Islet precursor cell (in vitro differentiated cells): Measurements from ENCODE around the gene ADCY3.

Experiments
- DNase-seq: peaks from one replicate; pipeline ENCODE4 v3.0.0-alpha.2; 2018

Gene ADCY3

DNA sequence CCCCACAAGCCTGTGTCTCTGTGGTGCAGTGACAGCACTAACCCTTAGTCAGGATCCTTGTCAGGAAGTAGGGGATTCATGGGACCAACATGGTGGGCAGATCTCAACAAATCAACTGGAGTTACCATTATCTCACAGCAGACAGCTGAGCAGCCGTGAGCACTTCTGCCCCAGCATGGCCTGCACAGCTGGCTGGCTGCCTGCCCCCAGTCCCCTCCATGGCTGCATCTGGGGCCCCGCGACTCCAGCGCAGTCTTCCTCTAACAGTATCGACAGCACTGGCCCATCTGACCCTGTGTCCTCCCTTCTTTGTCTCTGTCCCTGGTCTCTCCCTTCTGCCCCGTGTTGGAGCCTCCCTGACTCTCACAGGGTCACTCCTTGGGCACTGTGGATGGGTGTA, 4.7 kb upstream of the ADCY3 start:
- DNase-seq, result no peak

DNA sequence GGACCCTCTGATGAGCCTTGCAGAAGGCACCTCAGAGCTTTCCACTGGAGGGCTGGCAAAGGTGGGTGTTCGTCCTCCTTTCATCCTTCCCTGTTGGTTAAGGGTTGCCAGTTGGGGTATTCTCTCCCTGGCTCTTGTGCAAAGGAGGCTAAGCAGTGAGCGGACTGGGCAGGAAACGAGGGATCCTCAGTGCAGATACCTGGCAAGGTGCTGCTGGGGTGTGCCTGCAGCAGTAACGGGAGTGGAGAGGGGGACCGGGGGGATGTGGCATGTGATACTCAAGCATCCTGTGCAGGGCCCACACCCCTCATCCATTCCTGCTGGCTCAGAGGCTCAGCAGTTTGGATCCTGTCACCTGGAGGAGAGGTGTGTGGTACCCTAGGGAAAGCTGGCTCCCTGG, 4.2 kb upstream of the ADCY3 start:
- DNase-seq, result no peak

DNA sequence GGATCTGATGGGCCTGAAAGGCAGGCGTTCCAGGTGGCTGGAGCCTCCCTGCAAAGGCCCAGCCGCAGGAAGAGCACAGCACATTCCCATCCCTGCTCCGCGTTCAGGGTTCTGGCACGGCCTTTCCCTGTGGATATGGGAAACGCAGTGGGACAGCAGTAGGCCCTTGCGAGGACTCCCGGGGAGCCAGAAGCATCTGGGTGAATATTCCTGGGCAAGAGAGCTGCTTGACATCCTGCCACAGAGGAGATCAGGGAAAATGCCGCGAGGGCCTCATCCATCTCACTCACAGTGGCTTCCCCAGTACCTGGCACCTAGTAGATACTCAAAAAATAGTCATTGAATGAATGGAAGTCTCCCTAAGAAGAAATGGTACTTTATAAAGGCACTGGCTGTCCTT, 3.1 kb upstream of the ADCY3 start:
- DNase-seq, result no peak

DNA sequence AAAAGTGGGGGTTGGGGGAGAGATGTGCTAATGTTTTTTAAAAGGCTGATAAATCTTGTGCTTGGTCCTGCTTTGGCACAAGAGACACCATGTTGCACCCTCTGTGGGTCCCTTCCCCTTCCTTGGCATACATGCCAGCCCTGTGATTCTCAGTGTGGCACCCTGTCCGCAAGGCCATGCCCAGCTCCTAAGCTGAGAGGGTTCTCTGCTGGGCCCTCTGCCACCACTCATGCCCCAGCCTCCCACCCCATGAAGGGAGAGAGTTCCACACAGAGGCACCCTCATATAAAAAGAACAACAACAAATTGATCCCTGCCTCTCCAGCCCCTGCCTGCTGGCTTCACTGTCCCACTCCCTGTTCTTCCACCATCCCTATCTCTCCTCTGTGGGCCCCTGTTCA, 2.5 kb upstream of the ADCY3 start:
- no peak for DNase-seq

DNA sequence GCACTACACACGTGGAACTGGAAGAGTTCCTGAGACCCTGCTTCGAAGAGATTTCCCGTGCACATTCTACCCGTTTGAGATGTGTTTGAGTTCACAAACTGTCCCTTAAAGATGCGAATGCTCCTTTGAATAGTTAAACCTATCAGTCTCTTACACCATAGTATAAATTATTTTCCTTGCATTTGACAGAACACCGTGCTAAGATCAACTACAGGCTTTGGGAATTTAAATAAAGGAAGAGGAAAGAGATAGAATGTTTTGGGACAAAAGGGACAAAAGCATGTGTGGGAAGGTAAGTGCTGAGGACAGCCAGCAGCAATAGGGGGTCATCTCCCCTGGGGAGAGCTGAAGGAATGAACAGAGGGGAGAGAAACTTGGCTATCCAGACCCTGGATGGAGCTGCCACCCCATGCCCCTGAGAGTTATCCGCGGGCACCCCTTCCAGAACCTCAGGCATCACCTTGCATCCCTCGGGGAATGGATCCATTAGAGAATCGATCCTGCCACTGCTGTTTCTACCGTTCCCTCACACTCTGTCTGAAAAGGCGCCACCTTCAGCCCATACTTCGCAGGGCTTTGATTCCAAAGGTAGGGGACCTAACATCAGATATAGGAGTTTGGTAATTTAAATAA, 888 bp upstream of the ADCY3 start:
- DNase-seq, result no peak

DNA sequence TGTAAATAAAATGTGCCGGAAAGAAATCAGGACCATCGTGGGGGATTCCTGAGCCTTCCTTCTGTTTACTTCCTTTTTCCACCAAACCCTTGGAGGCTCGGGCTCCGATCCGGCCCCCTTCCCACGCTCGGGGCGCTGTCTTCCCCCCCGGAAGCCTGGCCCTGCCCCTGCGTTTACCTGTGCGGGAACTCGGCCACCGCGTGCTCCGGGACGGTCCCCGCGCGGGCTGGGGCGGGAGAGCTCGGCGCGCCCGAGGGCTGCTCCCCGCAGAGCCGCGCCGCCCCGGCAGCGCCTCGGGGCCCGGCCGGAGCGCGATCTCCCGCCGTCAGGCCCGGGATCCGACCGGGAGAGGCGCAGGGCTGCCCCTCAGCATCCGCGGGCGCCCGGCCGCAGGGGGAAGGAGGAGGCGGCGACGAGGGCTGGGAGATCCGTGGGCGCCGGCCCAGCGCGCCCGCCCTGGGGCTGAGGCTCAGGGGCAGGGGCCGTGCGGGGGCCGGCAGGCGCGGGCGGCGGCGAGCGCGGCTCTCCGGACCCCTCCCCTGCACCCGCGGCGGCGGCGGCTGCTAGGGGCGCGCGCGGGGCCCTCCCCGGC, 435 bp downstream of the ADCY3 start:
- DNase-seq, result no peak

DNA sequence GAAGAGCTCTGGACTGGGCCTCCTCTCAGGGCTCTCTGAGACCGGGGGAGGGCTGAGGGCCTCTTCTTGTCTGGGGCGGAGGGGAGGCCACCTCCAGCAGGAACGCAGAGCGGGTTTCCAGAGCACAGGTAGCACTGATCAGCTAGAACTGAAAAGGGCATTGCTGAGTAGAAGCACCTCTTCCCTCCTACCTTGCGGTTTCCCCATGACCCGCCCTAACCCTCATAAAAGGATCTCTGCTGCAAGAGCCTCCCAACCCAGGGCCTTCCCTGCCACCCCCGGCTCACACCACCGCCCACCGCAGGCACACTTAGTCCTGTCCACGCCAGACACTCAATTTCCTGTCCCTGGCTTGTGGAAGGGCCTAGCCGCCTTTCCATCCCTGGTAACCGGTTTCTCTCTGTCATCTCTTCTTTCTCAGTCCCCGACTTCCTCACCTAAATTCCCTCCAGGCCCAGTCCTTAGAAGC, 966 bp downstream of the ADCY3 start:
- peak; percentile 84 for DNase-seq

DNA sequence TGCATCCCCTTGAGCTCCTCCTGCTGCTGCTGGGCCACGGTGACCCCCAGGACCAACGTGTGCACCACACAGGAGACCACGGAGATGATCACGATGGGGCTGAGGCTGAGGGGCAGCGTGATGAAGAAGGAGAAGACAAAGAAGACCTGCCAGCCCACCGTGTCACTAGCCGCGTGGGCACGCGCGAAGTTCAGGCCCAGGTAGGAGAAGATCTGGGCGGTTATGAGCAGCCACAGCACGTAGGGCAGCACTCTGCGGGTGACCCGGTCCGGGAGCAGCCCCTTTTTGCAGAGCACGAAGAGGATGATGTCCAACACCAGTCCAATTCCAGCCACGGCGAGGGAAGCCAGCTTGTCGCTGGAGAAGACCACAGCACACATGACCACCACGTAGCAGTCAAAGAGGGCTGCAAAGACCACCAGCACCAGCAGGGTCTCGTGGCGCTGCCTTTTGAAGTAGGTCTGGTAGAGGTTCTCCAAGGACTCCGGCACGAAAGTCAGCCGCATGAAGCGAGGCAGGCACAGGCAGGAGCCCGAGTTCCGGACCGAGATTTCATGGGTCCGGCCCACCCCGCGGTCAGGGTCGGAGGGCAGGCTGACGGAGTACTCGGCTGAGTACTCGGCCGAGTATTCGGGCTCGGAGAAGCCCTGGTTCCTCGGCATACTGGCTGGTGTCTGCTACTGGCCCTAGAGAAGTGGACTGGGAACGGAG, 1.6 kb downstream of the ADCY3 start:
- DNase-seq, result no peak

DNA sequence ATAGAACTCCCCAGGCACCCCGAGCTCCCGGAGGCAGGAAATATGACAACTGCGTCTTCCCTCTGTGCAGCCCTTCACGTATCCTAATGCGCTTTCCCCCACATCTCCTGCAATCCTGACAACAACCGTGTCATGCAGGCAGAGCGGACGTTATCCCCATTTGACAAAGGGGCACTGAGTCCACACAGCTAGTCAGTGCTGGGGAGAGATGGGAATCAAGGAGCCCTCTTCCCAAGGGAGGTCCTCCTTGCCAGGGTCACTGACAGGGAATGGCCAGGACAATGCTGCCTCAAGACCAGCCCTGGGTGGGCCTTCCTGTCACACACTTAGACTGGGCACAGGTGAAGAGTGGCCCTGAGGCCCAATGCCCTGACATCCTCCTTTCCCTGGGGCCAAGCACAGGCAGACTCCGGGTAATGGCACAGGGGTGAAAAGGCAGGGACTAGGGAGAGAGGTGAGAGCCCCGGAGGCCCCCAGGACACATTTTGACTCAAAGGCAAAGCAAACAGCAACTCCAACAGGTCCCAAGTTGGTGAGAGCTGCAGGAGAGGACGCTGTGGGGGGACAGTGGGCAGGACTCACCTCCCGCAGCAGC, 2.2 kb downstream of the ADCY3 start:
- no peak for DNase-seq

DNA sequence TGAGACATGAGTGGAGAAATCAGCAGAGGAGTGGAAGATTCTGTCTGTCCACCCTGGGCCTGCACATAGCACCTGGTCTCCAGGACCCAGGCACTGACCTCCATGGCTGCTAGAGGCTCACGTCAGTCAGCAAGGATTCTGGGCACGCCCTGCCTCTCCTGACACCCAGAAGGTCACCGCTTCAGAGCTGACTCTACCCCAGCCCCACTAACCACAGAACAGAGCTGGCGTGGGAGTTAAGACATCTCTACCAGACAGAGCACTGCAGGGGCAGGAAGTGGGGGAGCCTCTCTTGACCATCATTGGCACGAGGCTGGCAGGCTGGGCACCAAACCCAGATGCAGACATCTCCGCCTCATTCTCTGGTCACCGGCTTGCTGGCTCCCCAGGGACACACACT, 3.0 kb downstream of the ADCY3 start:
- DNase-seq, result no peak

DNA sequence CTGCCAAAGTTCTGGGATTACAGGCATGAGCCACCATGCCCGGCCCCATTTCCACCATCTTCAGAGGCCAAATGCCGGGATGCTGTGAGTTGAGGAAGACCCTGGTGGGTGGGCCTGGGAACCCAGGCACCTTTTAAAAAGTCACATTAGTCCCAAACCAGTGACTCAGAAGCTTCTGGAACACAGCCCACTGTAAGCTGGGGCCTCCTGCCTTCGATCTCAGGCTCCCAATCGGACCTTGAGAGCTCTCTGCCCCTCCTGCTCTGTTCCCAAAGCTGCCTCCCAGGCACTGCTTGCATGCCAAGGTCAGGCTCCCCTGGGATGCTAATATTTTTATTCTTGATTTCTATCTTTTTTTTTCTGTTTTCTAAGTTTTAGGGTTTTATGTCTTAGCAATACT, 4.2 kb downstream of the ADCY3 start:
- no peak for DNase-seq

DNA sequence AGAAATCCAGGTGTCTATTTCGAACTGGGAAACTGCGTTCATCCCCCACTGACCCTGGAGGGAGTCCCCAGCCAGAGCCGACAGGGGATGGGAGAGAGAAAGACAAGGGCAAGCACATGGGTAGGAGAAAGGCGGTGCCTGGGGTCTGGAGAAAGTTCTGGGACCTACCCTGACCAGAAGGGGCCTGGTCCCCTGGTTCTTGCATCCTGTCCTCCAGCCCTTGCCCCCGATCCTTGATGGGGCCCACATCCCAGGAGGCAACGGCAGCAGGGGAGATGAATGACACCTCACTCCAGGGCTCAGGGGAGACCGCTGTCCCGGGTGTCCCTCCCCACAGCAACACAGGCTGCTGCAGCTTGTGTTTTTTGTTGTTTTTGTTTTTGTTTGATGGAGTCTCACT, 4.9 kb downstream of the ADCY3 start:
- DNase-seq, result no peak

DNA sequence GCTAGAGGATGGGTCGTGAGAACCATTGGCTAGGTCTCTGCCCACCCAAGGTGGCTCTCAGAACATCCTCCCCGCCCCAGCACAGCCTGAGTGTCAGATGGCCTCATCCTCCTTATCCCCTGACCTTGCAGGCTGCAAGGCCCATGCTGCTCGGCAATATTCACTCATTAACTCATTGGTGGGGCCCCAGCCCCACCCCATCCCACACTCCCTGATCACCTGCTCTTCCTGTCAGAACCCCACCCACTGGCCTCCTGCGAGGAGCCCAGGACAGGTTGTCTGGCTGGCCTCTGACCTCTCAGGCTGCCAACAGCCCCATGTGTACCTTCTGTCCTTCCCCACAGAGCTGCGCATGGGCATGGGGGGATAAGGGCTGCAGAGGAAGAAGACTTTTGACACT, 5.3 kb downstream of the ADCY3 start:
- DNase-seq, result no peak

DNA sequence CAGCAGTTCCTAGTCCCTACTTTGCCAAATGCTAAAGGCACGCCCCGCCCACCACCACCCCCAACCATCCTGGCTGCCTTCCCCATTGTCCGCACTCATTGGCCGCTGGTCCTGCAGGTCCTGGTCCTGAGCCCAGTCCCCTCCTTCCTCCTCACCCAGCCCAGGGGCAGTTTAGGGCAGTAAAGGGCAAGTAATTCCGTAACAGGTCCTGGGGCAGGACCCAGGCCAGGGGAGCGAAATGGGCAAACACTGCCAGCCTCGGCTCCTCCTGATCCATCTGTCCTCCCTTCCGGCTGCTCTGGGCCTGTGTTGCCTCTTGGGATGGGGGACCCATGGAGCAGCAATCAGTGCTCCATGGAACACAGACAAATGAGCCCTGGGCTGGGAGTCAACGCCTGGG, 6.1 kb downstream of the ADCY3 start:
- no peak for DNase-seq

DNA sequence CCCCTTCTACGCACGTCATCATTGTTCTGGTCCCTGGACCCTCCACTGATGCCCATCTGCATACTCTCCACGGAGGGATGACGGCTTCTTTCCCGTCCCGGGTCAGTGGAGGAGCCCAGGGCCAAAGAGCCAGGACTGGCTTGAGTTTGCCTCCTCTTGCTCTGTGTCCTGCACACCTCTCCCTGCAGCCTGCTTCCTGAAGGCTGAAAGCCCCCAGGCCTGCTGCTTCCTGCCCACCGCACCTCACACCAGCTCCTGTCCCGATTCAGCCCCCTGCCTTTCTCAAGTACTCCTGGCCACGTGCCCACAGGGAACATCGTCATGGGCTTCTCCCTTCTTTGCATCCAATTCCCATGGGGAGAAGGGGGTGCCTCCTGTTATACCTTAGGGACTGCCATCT, 7.1 kb downstream of the ADCY3 start:
- no peak for DNase-seq

DNA sequence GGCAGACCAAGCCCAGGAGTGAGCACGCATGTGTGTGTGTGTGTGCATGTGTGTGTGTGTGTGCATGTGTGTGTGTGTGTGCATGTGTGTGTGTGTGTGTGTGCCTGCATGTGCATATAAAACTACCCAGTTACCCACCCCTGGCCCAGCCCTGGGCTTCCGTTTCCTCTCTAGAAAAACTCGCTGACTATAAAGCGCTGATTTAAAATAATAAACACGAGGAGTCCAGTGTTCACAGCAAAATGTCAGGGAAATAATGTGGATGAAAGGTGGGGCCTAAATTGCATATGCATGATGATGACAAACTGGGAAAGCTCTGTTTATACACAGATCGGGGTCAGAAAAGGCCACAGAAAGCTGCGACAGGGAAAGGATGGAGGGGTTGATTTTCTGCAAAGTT, 7.5 kb downstream of the ADCY3 start:
- DNase-seq, result no peak

DNA sequence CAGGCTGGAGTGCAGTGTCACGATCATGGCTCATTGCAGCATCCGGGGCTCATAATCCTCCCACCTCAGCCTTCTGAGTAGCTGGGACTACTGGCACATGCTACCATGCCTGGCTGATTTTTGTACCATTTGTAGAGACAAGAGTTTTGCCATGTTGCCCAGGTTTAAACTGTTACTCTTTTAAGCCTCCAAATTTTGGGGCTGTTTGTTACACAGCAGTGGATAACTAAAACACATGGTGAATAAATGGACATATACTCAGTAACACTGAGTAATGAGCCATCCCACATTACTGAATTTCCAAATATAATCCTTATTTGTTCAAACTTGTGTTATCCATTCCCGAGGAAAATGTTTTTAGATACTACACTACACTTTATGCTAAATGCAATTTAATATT, 9.8 kb downstream of the ADCY3 start:
- no peak for DNase-seq

DNA sequence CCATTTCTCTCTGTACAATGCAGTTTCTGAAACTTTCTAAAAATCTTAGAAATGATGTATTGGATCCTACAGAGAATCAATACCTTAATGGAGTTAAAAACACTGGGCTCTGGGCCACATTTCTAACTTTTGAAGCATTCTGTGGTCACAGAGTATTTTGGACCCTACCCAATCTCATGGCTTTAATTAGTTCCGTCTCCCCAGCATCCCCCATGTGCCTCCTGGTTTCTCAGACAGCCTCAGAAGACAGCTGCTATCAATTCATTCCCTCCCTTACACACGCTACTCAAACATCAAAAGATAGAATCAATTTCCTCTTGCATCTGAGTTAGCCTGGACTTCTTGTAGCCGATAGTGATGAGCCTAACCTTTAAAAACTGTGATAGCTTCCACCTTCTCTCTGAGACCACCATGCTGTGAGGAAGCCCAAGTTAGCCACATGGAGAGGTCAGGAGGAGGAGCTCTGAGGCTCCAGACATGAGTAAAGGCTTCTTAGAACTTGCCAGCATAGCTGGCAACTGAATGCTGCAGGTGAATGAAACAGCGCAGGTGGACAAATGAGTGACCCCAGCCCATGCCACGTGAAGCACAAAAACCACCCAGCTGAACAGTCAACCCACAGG, 10.4 kb downstream of the ADCY3 start:
- no peak for DNase-seq

DNA sequence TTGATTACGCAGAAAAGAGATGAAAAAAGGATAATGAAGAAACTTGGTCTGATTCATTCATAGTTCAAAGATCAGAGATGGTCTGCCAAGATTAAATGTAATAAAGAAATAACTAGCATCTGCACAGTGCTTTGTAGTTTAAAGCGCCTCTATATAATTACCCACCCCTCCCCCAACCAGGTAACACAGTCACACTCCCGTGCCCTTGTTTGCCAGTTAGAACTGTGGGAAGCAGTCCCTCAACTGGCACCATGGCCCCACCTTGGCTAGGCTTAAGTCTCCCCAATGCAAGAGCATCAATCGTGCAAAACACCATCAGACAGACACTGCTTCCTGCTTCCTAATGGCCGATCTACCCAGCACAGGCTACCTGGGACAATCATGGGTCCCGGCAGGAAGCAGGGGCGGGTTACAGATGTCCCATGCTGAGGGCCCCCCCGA, 11.6 kb downstream of the ADCY3 start:
- DNase-seq, result no peak

DNA sequence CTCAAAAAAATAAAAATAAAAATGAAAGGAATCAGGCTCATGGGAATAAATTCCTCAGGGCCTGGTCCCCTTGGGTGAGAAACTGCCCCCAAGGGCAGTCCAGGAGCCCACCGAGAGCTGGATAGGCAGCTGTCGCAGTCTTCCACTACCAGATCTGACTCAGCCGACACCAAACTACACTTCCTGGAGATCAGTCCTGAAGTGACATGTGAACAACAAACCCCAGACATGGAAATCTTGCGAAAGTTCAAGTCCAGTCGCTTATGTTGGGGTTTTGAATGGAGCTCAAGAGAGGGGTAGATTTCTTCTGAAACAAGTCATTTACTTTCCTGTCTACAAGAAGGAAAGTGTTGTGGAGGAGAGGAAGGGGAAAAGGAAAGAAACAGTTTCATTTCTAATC, 12.9 kb downstream of the ADCY3 start:
- DNase-seq, result no peak

DNA sequence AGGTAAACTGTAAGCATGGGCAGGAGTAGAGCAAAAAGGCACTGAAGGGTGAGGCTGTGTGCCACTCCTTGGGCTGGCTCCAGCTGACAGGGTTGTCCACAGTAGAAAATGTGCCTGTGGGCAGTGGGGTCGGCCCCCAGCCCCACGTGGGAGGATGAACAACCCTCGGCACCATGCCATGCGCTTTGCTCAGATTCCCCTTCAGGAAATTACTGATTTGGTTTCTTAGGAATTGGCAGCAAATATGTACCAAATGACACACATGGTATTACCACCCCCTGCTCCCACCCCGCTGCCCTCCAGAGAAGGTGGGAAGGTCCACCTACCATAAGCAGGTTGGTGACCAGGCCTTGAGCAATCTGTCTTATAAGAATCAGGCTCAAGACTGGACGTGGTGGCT, 13.6 kb downstream of the ADCY3 start:
- no peak for DNase-seq

DNA sequence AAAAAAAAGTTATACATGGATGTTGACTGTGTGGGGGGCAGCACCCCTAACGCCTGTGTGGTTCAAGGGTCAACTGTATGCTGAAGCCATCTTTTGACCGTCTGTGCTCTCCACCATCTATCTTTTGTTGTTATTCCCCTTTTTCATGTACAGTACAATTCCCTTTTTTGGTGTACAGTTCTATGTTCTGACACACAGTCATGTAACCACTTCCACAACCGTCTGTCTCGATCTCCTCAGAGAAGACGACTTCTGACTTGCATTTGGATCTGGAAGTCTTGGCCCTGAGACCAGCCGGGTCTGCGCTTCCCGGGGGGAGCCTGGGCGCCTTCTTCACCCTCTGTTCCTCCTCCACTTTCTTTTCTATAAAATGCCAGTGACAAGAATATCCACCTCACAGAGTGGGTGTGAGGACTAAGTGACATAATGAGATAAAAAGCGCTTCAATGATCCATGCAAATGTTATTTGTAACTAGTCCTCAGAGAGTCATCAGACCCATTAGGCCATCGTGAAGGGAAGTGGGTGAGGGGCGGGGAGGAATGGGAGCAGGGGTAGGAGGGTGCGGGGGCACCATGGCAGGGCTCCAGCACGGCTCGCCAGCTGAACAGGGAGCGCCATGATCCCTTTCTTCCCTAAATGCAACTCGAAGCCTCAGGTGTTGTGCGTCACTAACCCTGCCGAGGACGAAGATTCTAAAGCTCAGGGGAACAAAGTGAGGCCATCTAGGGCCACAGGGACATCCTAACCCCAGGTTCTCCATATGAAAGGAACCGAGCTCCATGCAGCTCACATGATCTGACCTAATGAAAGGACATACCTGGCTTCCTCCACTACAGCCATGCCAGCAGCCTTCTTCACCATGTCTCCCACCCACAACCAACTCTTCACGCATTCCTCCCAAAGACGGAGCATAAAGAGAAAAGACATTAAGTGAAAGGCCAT, 16.6 kb downstream of the ADCY3 start:
- DNase-seq, result no peak
